GM20431 (cell line): Measurements from ENCODE around the gene ESR1.

Experiments used
- in situ Hi-C: fragments of 300-500 bp; cut with MseI, MboI; formaldehyde crosslinking; loops from one replicate; pipeline ENCODE4 v1.15.0; 2020; ENCODE audit warnings: low sequenced_read_pairs; ENCODE audit not compliant: unreplicated experiment

Gene ESR1

GRCh38 chr6:152154559-152155356, 347.3 kb downstream of the ESR1 start:
- in situ Hi-C loops = no loop called here

- in situ Hi-C loops = no loop called here
Observed at GRCh38 chr6:152155792-152156191, 348.3 kb downstream of the ESR1 start.

DNA sequence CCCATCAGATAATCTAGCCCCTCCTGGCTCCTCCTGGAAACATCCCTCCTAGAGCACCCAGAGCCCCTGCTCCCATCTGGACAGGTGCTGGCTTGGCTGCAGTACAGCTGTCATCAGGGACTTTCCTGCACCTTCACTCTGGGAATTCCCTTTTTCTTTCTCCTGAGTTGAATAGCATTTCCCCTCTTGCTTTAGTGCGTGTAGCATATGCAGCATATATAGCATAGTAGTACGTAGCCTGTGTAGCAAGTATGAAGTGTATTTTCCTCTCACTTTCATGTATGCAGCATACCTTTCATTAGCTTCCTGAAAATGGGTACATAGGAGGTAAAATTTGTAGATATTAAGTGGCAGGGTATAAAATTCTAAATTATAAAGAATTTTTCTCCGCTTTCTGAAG, 352.9 kb downstream of the ESR1 start:
- in situ Hi-C loops = no loop called here

DNA sequence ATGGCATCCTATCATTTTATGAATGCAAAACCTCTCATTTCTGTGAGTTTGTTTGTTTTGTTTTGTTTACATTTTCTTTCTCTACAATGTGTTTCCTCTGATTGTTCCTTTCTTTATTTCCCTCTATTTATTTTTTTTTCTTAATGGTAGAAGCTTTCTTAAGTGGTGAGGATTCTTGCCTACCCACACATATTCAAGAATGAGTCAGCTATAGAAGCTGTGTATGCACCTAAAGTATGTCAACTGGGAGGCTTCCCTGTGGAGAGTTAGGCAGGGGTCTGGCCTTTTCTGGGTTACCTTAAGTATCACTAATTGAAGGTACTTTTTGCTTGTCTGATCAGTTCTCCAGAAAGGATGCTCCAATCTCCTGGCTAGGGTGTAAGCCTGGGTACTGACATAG, 354.0 kb downstream of the ESR1 start:
- in situ Hi-C loops = no loop called here

DNA sequence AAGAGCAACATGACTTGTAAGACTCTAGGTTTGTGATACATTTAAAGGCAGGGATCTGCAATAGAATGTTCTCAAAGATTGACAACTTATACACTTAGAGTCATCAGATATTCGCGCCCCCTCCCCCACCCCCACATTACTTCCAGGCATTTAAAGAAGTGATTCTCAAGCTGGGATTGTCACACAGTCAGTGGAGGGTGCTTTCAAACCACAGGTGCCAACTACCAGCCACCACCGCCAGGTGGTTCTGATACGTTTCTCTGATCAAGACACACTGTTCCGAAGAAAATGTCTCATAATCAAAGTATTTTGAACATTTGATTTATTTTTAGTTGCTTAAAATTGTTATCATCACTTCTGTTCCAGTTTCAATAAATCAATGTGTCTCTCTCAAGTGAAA, 357.5 kb downstream of the ESR1 start:
- in situ Hi-C loops = no loop called here

GRCh38 chr6:152166497-152166896, 359.0 kb downstream of the ESR1 start:
- in situ Hi-C loops = no loop called here

DNA sequence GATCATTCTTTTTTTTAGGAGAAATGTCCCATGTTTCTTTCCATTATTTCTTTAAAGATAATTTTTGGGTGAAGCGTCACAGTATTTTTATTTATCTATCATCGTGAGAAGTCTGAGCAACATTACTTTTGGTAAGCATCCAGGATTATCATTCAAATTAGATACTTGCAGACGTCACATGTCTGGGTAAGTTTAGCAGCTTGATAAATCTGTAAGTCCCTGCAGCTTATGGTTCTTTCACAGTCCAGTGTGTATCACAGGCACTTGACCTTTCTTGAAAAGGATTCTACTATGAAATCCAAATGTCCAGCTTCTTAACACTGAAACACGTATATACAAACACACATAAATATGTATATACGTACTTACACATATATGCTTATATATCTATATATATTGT, 359.4 kb downstream of the ESR1 start:
- in situ Hi-C loops = no loop called here

DNA sequence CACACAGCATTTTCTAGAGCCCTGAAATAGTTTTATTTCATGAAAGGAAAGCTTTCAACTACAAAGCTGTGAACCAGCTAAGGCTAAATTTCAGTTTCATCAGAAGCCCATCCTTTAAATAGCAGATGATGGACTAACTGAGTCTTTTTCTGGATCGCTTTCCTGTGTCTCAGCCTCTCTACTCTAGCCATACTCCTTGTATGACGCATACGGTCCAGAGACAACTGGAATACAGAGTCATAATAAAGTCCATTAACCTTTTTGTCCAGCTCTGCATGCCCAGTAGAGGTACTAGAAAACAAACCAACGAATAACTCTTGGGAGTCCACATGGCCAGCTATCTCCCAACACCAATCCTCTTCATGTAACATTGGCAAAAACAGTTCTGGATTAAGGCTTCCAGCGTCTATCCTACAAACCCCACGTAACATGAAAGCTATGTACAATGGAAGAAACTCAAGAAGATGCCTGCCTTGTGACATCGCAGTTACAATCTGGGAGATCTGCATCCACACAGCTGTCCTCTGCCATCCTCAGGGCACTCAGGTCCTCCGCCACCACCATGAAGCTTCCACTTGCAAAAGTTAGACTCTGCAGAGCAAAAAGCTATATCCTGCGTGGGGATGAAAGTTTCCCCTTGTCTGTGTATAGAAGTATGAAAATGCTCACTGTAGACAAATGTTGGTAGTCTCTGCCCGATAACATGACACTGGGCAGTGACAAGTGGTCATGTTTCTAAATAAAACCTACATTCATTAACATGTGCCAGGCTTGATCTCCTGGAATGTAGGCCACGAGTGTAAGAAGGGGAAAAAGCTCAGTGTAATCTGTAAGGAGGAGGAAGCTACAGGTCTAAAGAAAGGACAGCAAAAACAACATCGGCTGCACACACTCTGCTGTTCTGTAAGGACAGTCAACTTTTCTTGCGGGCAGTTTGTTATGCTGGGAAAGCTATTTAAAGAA, 360.4 kb downstream of the ESR1 start:
- in situ Hi-C loops = no loop called here

- in situ Hi-C loops = no loop called here
Observed at GRCh38 chr6:152170313-152170701, 362.8 kb downstream of the ESR1 start.

DNA sequence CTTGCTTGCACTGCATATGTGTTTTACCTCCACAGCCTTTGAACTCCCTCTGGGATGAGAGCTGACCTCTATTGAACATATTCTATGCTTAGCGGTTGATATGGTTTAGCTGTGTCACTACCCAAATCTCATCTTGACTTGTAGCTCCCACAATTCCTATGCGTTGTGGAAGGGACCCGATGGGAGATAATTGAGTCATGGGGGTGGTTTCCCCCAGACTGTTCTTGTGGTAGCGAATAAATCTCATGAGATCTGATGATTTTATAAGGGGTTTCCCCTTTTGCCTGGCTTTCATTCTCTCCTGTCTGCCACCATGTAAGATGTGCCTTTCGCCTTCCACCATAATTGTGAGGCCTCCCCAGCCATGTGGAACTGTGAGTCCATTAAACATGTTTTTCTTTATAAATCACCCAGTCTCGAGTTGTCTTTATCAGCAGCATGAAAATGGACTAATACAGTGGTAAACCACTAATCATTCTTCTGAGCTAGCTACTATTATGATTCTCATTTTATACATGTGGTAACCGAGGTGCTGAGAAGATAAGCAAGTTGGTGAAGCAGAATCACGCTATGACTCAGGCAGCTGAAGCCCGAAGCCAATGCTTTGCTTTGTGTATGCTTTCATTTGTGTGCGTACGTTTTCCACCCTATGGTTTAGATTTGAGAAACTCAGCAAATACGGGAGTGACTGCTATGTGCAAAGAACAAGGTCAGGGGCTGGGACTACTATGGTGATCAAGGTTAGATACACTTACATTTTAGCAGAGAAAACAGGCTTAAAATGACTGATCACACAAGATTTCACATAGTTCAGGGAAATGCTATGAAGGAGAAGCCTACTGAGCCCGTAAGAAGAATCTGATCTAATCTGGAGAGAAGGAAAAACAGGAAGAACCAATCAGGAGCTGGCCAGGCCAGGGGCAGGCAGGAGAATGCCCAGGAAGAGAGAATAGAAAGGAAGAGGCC, 363.5 kb downstream of the ESR1 start:
- in situ Hi-C loops = no loop called here

GRCh38 chr6:152173321-152173720, 365.8 kb downstream of the ESR1 start:
- in situ Hi-C loops = no loop called here

- in situ Hi-C loops = no loop called here
Observed at GRCh38 chr6:152173957-152174356, 366.5 kb downstream of the ESR1 start.

GRCh38 chr6:152176268-152176667, 368.8 kb downstream of the ESR1 start:
- in situ Hi-C loops = no loop called here
